SK-N-SH (cell line): ENCODE measurements around the gene B4GALNT2. TPM values are rescaled to one million over a fixed set of nuclear protein-coding genes. Genes with fewer than 3 reads are reported as not detected.

Source experiments
- CHD2 ChIP-seq: fragments of 150-350 bp; IDR thresholded peaks from 2 replicates; pipeline ENCODE4 v1.6.1; 2018; ENCODE audit warnings: low read length; ENCODE audit not compliant: partially characterized antibody
- ELF1 ChIP-seq: IDR thresholded peaks from 2 replicates; pipeline ENCODE4 v1.4.0; 2012
- EP300 ChIP-seq, 2 experiments: IDR thresholded peaks; 2 replicates each; pipeline versions ENCODE4 v1.4.0 to v1.6.1; 2012; ENCODE audit warnings: borderline replicate concordance in 1 of 2, low read depth in 1 of 2, low read length in 1 of 2
- EZH2phosphoT487 ChIP-seq: fragments of 200-600 bp; sonication (generic); IDR thresholded peaks from 2 replicates; pipeline ENCODE4 v1.6.1; 2017; ENCODE audit warnings: low read depth, mixed run types, mild to moderate bottlenecking, antibody characterized with exemption, moderate library complexity, borderline replicate concordance
- FOSL2 ChIP-seq: IDR thresholded peaks from 2 replicates; pipeline ENCODE4 v1.4.0; 2012; ENCODE audit warnings: low read depth, mild to moderate bottlenecking, moderate library complexity, borderline replicate concordance
- FOXJ3 ChIP-seq: sonication (generic); formaldehyde crosslinking; IDR thresholded peaks from 2 replicates; pipeline ENCODE4 v1.5.1; 2020; ENCODE audit warnings: mild to moderate bottlenecking, missing genetic modification reagents
- GATA2 ChIP-seq: sonication (generic); formaldehyde crosslinking; IDR thresholded peaks from 2 replicates; pipeline ENCODE4 v1.5.0; 2020; ENCODE audit warnings: mild to moderate bottlenecking, missing genetic modification reagents
- MXI1 ChIP-seq: IDR thresholded peaks from 2 replicates; pipeline ENCODE4 v1.6.1; 2012; ENCODE audit warnings: mild to moderate bottlenecking, low read depth, low read length, improper control_type of control experiment
- RAD21 ChIP-seq: IDR thresholded peaks from 2 replicates; pipeline ENCODE4 v1.6.1; 2012; ENCODE audit warnings: mild to moderate bottlenecking, low read length
- RCOR1 ChIP-seq: fragments of 150-350 bp; IDR thresholded peaks from 2 replicates; pipeline ENCODE4 v1.6.1; 2017; ENCODE audit warnings: antibody characterized with exemption, low read length
- RXRA ChIP-seq: IDR thresholded peaks from 2 replicates; pipeline ENCODE4 v1.4.0; 2012; ENCODE audit warnings: low read depth, mild to moderate bottlenecking, borderline replicate concordance
- SIN3A ChIP-seq: IDR thresholded peaks from 2 replicates; pipeline ENCODE4 v1.6.1; 2012; ENCODE audit warnings: low read depth, mild to moderate bottlenecking, low read length, moderate library complexity, borderline replicate concordance
- TAF1 ChIP-seq: IDR thresholded peaks from 2 replicates; pipeline ENCODE4 v1.6.1; 2012; ENCODE audit warnings: low read depth, mild to moderate bottlenecking, low read length, moderate library complexity, borderline replicate concordance
- polyA plus RNA-seq, 3 experiments: library from polyadenylated mRNA; depleted of rRNA; stranded (reverse); fragments of >200 nt; gene quantifications; 2 replicates each; pipeline ENCODE4 v1.2.3, GENCODE V29; 2012
- TF ChIP-seq, protein P1 (sequence below): IDR thresholded peaks from 2 replicates; pipeline ENCODE4 v1.4.0; 2012; ENCODE audit warnings: low read depth, borderline replicate concordance
- TF ChIP-seq, protein P2 (sequence below): IDR thresholded peaks from 2 replicates; pipeline ENCODE4 v1.6.1; 2012; ENCODE audit warnings: mild to moderate bottlenecking, low read depth, low read length, moderate library complexity
- TF ChIP-seq, protein P3 (sequence below): fragments of 150-350 bp; IDR thresholded peaks from 2 replicates; pipeline ENCODE4 v1.6.1; 2016; ENCODE audit warnings: mild to moderate bottlenecking, low read depth, low read length
- TF ChIP-seq, protein P4 (sequence below): IDR thresholded peaks from 2 replicates; pipeline ENCODE4 v1.4.0; 2012; ENCODE audit warnings: low read depth, borderline replicate concordance
- TF ChIP-seq, protein P5 (sequence below): IDR thresholded peaks from 2 replicates; pipeline ENCODE4; 2012

B4GALNT2 gene
- polyA plus RNA-seq, 1 of the 3 experiments (the other 2 are of a cell fraction) = not detected

DNA sequence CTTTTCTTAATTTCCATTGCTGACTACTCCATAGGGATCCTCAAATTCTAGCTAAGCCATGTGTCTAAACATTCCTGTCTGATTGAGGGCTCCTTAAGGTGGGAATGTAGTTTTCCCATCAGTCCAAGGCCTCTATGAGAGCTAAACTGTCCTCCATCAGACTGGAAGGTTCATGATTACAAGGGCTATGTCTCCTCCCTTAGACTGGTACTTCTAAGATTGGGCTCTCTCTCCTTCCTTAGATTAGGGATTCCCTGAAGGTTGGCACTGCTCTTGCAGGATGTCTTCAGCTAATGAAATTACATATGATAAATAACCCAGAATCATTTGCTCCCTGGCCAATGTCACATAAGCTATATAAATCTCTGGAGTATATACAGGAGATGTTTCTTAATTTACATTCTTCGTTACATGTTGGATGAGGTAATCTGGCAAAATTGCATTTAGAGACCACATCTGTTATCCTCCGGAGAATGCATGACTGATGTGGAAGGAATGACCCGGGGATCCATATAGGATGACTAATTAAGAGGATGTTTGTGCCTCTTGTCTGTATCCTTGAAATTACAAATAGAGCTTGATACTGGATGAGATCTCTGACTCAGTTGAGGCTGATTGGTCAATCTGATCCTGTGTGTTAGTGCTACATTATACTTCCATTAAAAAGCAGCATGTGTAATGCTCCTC, 14.2 kb downstream of the B4GALNT2 start (continued):
- TF ChIP-seq, protein P1, sequence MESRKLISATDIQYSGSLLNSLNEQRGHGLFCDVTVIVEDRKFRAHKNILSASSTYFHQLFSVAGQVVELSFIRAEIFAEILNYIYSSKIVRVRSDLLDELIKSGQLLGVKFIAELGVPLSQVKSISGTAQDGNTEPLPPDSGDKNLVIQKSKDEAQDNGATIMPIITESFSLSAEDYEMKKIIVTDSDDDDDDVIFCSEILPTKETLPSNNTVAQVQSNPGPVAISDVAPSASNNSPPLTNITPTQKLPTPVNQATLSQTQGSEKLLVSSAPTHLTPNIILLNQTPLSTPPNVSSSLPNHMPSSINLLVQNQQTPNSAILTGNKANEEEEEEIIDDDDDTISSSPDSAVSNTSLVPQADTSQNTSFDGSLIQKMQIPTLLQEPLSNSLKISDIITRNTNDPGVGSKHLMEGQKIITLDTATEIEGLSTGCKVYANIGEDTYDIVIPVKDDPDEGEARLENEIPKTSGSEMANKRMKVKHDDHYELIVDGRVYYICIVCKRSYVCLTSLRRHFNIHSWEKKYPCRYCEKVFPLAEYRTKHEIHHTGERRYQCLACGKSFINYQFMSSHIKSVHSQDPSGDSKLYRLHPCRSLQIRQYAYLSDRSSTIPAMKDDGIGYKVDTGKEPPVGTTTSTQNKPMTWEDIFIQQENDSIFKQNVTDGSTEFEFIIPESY = peak; percentile 67; the same call in 1 of the 2 replicates
- TF ChIP-seq RCOR1 = no peak
- peak; percentile 69; the same call in 1 of the 2 replicates for TF ChIP-seq SIN3A
- no peak for TF ChIP-seq ELF1
- TF ChIP-seq TAF1 = no peak
- TF ChIP-seq, protein P2, sequence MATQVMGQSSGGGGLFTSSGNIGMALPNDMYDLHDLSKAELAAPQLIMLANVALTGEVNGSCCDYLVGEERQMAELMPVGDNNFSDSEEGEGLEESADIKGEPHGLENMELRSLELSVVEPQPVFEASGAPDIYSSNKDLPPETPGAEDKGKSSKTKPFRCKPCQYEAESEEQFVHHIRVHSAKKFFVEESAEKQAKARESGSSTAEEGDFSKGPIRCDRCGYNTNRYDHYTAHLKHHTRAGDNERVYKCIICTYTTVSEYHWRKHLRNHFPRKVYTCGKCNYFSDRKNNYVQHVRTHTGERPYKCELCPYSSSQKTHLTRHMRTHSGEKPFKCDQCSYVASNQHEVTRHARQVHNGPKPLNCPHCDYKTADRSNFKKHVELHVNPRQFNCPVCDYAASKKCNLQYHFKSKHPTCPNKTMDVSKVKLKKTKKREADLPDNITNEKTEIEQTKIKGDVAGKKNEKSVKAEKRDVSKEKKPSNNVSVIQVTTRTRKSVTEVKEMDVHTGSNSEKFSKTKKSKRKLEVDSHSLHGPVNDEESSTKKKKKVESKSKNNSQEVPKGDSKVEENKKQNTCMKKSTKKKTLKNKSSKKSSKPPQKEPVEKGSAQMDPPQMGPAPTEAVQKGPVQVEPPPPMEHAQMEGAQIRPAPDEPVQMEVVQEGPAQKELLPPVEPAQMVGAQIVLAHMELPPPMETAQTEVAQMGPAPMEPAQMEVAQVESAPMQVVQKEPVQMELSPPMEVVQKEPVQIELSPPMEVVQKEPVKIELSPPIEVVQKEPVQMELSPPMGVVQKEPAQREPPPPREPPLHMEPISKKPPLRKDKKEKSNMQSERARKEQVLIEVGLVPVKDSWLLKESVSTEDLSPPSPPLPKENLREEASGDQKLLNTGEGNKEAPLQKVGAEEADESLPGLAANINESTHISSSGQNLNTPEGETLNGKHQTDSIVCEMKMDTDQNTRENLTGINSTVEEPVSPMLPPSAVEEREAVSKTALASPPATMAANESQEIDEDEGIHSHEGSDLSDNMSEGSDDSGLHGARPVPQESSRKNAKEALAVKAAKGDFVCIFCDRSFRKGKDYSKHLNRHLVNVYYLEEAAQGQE = no peak
- TF ChIP-seq, protein P3, sequence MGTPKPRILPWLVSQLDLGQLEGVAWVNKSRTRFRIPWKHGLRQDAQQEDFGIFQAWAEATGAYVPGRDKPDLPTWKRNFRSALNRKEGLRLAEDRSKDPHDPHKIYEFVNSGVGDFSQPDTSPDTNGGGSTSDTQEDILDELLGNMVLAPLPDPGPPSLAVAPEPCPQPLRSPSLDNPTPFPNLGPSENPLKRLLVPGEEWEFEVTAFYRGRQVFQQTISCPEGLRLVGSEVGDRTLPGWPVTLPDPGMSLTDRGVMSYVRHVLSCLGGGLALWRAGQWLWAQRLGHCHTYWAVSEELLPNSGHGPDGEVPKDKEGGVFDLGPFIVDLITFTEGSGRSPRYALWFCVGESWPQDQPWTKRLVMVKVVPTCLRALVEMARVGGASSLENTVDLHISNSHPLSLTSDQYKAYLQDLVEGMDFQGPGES = no peak
- no peak for TF ChIP-seq EZH2phosphoT487
- no peak for TF ChIP-seq MXI1
- TF ChIP-seq FOXJ3 (CRISPR knock-in tag) = no peak
- TF ChIP-seq EP300 (IDR thresholded peaks at IDR 0.05; ENCODE audit: borderline replicate concordance in 1 of 2, low read depth in 1 of 2, low read length in 1 of 2) = peak in 1 of 2 experiments; percentile 85; a peak in 2 of 4 replicates
- no peak for TF ChIP-seq RAD21
- TF ChIP-seq, protein P4, sequence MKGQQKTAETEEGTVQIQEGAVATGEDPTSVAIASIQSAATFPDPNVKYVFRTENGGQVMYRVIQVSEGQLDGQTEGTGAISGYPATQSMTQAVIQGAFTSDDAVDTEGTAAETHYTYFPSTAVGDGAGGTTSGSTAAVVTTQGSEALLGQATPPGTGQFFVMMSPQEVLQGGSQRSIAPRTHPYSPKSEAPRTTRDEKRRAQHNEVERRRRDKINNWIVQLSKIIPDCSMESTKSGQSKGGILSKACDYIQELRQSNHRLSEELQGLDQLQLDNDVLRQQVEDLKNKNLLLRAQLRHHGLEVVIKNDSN = no peak
- TF ChIP-seq, protein P5, sequence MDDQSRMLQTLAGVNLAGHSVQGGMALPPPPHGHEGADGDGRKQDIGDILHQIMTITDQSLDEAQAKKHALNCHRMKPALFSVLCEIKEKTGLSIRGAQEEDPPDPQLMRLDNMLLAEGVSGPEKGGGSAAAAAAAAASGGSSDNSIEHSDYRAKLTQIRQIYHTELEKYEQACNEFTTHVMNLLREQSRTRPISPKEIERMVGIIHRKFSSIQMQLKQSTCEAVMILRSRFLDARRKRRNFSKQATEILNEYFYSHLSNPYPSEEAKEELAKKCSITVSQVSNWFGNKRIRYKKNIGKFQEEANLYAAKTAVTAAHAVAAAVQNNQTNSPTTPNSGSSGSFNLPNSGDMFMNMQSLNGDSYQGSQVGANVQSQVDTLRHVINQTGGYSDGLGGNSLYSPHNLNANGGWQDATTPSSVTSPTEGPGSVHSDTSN = peak; percentile 85
- peak; percentile 99 for TF ChIP-seq FOSL2
- TF ChIP-seq GATA2 (CRISPR knock-in tag) = no peak
- peak; percentile 70 for TF ChIP-seq RXRA
- TF ChIP-seq CHD2 = no peak
